Activated naive CD4-positive, alpha-beta T cell treated with anti-CD3 and anti-CD28 coated beads, Interleukin-2, amount 10 ng/mL, durations not matched to agents 7 days and 5 days (primary cell): Measurements from ENCODE around the gene ZNF48.

Source experiments
- CTCF ChIA-PET: fragments of 350-600 bp; sonication (Branson Sonifier 250); formaldehyde crosslinking; loops from one replicate; lab custom pipeline; 2021; ENCODE audit warnings: antibody characterized with exemption; lab: Charles Lee
- DNase-seq: peaks from one replicate; pipeline ENCODE4 v3.0.0-alpha.2; 2020
- H3K27ac Mint-ChIP-seq: one replicate; pipeline ENCODE4 v1.8.0; 2021; ENCODE audit warnings: mild to moderate bottlenecking, moderate library complexity, mixed read lengths
- H3K27me3 Mint-ChIP-seq: one replicate; pipeline ENCODE4 v1.8.0; 2021; ENCODE audit warnings: mild to moderate bottlenecking, mixed read lengths
- H3K36me3 Mint-ChIP-seq: one replicate; pipeline ENCODE4 v1.8.0; 2021; ENCODE audit warnings: mixed read lengths
- H3K4me1 Mint-ChIP-seq: one replicate; pipeline ENCODE4 v1.8.0; 2021; ENCODE audit warnings: mixed read lengths
- H3K4me3 Mint-ChIP-seq: one replicate; pipeline ENCODE4 v1.8.0; 2021; ENCODE audit warnings: mild to moderate bottlenecking, moderate library complexity, mixed read lengths
- H3K9me3 Mint-ChIP-seq: one replicate; pipeline ENCODE4 v1.8.0; 2021; ENCODE audit warnings: mixed read lengths

ZNF48 gene

GRCh38 chr16:30439720-30440348 is 44.6 kb downstream of the ZNF48 start:
- Mint-ChIP-seq H3K4me1 (peaks cover 26% of the 10 kb centered on the region), H3K36me3 (peaks cover 18% of the 10 kb centered on the region), H3K9me3 (no peaks in the 10 kb centered on the region), H3K4me3 (no peak overlapping the region), H3K27ac (no peak overlapping the region), H3K27me3 (peaks cover 4% of the 10 kb centered on the region)
- CTCF ChIA-PET: interaction anchor here (1.6 to 1.8 kb wide), 2 partner anchors 10 to 95 kb away, joined by 4 to 5 read pairs; partner anchors contain the start of gene DCTPP1
- no peak for DNase-seq

- peak overlapping the region; percentile 20 for H3K27ac Mint-ChIP-seq
- peaks cover 47% of the 10 kb centered on the region for H3K4me1 Mint-ChIP-seq
- H3K9me3 Mint-ChIP-seq: peaks cover 2% of the 10 kb centered on the region
- CTCF ChIA-PET: interaction anchor here (1.0 to 2.6 kb wide), 4 partner anchors 13 to 171 kb away, joined by 3 to 12 read pairs (median 3); partner anchors contain the start of gene DCTPP1
- no peak for DNase-seq
- peaks cover 27% of the 10 kb centered on the region for H3K36me3 Mint-ChIP-seq
- peak overlapping the region; percentile 95 for H3K4me3 Mint-ChIP-seq
- H3K27me3 Mint-ChIP-seq: no peaks in the 10 kb centered on the region
These were observed 48.4 kb downstream of the ZNF48 start for GRCh38 chr16:30443631-30444030.

GRCh38 chr16:30444231-30445148 is 49.3 kb downstream of the ZNF48 start:
- H3K4me1 Mint-ChIP-seq: peaks cover 49% of the 10 kb centered on the region
- CTCF ChIA-PET: interaction anchor here (1.0 to 2.6 kb wide), 5 partner anchors 13 to 170 kb away, joined by 3 to 12 read pairs (median 3); partner anchors contain the start of gene DCTPP1
- peak overlapping the region; percentile 95 for H3K4me3 Mint-ChIP-seq
- peaks cover 27% of the 10 kb centered on the region for H3K36me3 Mint-ChIP-seq
- peaks cover 2% of the 10 kb centered on the region for H3K9me3 Mint-ChIP-seq
- DNase-seq: no peak
- no peaks in the 10 kb centered on the region for H3K27me3 Mint-ChIP-seq
- H3K27ac Mint-ChIP-seq: peak overlapping the region; percentile 65

- no peaks in the 10 kb centered on the region for H3K27me3 Mint-ChIP-seq
- CTCF ChIA-PET: interaction anchor here (1.1 to 2.6 kb wide), 2 partner anchors 14 to 35 kb away, joined by 3 to 12 read pairs; partner anchors contain the start of gene DCTPP1
- peaks cover 52% of the 10 kb centered on the region for H3K4me1 Mint-ChIP-seq
- H3K36me3 Mint-ChIP-seq: peaks cover 27% of the 10 kb centered on the region
- DNase-seq: no peak
- peak overlapping the region; percentile 65 for H3K27ac Mint-ChIP-seq
- H3K9me3 Mint-ChIP-seq: peaks cover 2% of the 10 kb centered on the region
- H3K4me3 Mint-ChIP-seq: peak overlapping the region; percentile 95
These were observed 49.9 kb downstream of the ZNF48 start for GRCh38 chr16:30445149-30445407.

- Mint-ChIP-seq H3K27ac (peak within 1 kb of the TSS; percentile 97), H3K36me3 (peaks cover 27% of the 10 kb centered on the region), H3K9me3 (peaks cover 2% of the 10 kb centered on the region), H3K27me3 (no peaks in the 10 kb centered on the region), H3K4me3 (peak within 1 kb of the TSS; percentile 95), H3K4me1 (peaks cover 56% of the 10 kb centered on the region)
- peak; percentile 99 for DNase-seq
- CTCF ChIA-PET: interaction anchor here (2.0 to 2.6 kb wide), 2 partner anchors 15 to 16 kb away, joined by 8 to 12 read pairs; partner anchors contain the start of gene DCTPP1
These were observed 50.4 kb downstream of the ZNF48 start, which contains the start of gene SEPHS2 for GRCh38 chr16:30445408-30446202. TSS of gene SEPHS2 (minus strand) at chr16:30445874. CDS start at chr16:30445727, 147 bp downstream.

GRCh38 chr16:30446203-30446595 is 51.0 kb downstream of the ZNF48 start:
- Mint-ChIP-seq H3K4me3 (peak overlapping the region; percentile 95), H3K36me3 (peaks cover 27% of the 10 kb centered on the region), H3K27ac (peak overlapping the region; percentile 97), H3K27me3 (no peaks in the 10 kb centered on the region), H3K4me1 (peaks cover 60% of the 10 kb centered on the region), H3K9me3 (peaks cover 2% of the 10 kb centered on the region)
- CTCF ChIA-PET: interaction anchor here (2.0 kb wide), 1 partner anchor 16 kb away, joined by 8 read pairs; the partner anchor contains the start of gene DCTPP1
- no peak for DNase-seq

GRCh38 chr16:30447512-30448226 is 52.4 kb downstream of the ZNF48 start:
- peaks cover 25% of the 10 kb centered on the region for H3K36me3 Mint-ChIP-seq
- no peaks in the 10 kb centered on the region for H3K27me3 Mint-ChIP-seq
- CTCF ChIA-PET: interaction anchor here (0.7 to 3.5 kb wide), 8 partner anchors 9 to 168 kb away, joined by 3 to 39 read pairs (median 4); partner anchors contain the start of genes DCTPP1, ITGAL and ZNF747
- no peak overlapping the region for H3K4me3 Mint-ChIP-seq
- peaks cover 67% of the 10 kb centered on the region for H3K4me1 Mint-ChIP-seq
- DNase-seq: no peak
- no peak overlapping the region for H3K27ac Mint-ChIP-seq
- peaks cover 2% of the 10 kb centered on the region for H3K9me3 Mint-ChIP-seq

- DNase-seq: no peak
- Mint-ChIP-seq H3K27me3 (no peaks in the 10 kb centered on the region), H3K27ac (no peak overlapping the region), H3K9me3 (peaks cover 2% of the 10 kb centered on the region), H3K4me1 (peaks cover 64% of the 10 kb centered on the region), H3K36me3 (peaks cover 13% of the 10 kb centered on the region), H3K4me3 (no peak overlapping the region)
- CTCF ChIA-PET: interaction anchor here (0.6 to 3.5 kb wide), 20 partner anchors 9 to 160 kb away, joined by 3 to 39 read pairs (median 8); partner anchors contain the start of genes DCTPP1, ITGAL and ZNF747
These were observed 53.9 kb downstream of the ZNF48 start for GRCh38 chr16:30449116-30449435.
